NCI-H345 (cell line): ENCODE measurements around the gene PDILT.
A peak's percentile ranks its signal among the peaks of the same experiment; 100 is the strongest.
"Not testable (repeated sequence)": the region's sequence is repeated elsewhere in the genome, so short reads cannot be mapped to it uniquely, and the experiment has no call there.

Experiments
- DNase-seq: peaks from one replicate; lab custom pipeline; 2025; lab: John Stamatoyannopoulos, UW

The PDILT gene

GRCh38 chr16:20404637-20405036, at the start of gene PDILT:
TSS of gene PDILT (minus strand) at chr16:20404737. CDS start at chr16:20399300, 5,437 bp downstream.
- DNase-seq, result no peak

GRCh38 chr16:20453633-20454032, 49.1 kb upstream of the PDILT start:
- DNase-seq, result not testable (repeated sequence)

GRCh38 chr16:20451364-20451763, 46.8 kb upstream of the PDILT start, which contains the start of gene ACSM2A:
TSS of gene ACSM2A (plus strand) at chr16:20451521. CDS start at chr16:20460115, 8,594 bp downstream.
- not testable (repeated sequence) for DNase-seq

- not testable (repeated sequence) for DNase-seq
Measured at GRCh38 chr16:20446652-20447393, 42.3 kb upstream of the PDILT start.

GRCh38 chr16:20441859-20442258, 37.3 kb upstream of the PDILT start:
- not testable (repeated sequence) for DNase-seq

GRCh38 chr16:20441191-20441590, 36.7 kb upstream of the PDILT start:
- no peak for DNase-seq

- not testable (repeated sequence) for DNase-seq
Measured at GRCh38 chr16:20440731-20441130, 36.2 kb upstream of the PDILT start.

- DNase-seq, result not testable (repeated sequence)
Measured at GRCh38 chr16:20439820-20440231, 35.3 kb upstream of the PDILT start.

GRCh38 chr16:20438950-20439349, 34.4 kb upstream of the PDILT start:
- not testable (repeated sequence) for DNase-seq

- DNase-seq, result no peak
Measured at GRCh38 chr16:20430948-20431347, 26.4 kb upstream of the PDILT start.

- not testable (repeated sequence) for DNase-seq
Measured at GRCh38 chr16:20430480-20430879, 25.9 kb upstream of the PDILT start.

- not testable (repeated sequence) for DNase-seq
Measured at GRCh38 chr16:20429499-20429898, 25.0 kb upstream of the PDILT start.

GRCh38 chr16:20427401-20427797, 22.9 kb upstream of the PDILT start:
- DNase-seq, result not testable (repeated sequence)

- DNase-seq, result no peak
Measured at GRCh38 chr16:20424129-20424866, 19.8 kb upstream of the PDILT start.

- not testable (repeated sequence) for DNase-seq
Measured at GRCh38 chr16:20423772-20424128, 19.2 kb upstream of the PDILT start.

- not testable (repeated sequence) for DNase-seq
Measured at GRCh38 chr16:20421748-20422147, 17.2 kb upstream of the PDILT start.

- not testable (repeated sequence) for DNase-seq
Measured at GRCh38 chr16:20419093-20419492, 14.6 kb upstream of the PDILT start.

GRCh38 chr16:20415541-20415940, 11.0 kb upstream of the PDILT start:
- no peak for DNase-seq

- no peak for DNase-seq
Measured at GRCh38 chr16:20411055-20411454, 6.5 kb upstream of the PDILT start.

GRCh38 chr16:20410121-20410723, 5.7 kb upstream of the PDILT start:
- no peak for DNase-seq

GRCh38 chr16:20409398-20410120, 5.0 kb upstream of the PDILT start, which contains the start of gene ACSM5:
TSS of gene ACSM5 (plus strand) at chr16:20409534. CDS start at chr16:20411485, 1,951 bp downstream.
- DNase-seq, result peak; percentile 24

GRCh38 chr16:20402651-20403050, 1.9 kb downstream of the PDILT start:
- DNase-seq, result no peak
